Measurements from ENCODE around the gene SKI. TPM values are rescaled to one million over a fixed set of nuclear protein-coding genes. Genes with fewer than 3 reads are reported as not detected.

SKI gene
- total RNA-seq, 3 donors from 2014 or later, result 22.1 to 33.8 (median 26.7) TPM

DNA sequence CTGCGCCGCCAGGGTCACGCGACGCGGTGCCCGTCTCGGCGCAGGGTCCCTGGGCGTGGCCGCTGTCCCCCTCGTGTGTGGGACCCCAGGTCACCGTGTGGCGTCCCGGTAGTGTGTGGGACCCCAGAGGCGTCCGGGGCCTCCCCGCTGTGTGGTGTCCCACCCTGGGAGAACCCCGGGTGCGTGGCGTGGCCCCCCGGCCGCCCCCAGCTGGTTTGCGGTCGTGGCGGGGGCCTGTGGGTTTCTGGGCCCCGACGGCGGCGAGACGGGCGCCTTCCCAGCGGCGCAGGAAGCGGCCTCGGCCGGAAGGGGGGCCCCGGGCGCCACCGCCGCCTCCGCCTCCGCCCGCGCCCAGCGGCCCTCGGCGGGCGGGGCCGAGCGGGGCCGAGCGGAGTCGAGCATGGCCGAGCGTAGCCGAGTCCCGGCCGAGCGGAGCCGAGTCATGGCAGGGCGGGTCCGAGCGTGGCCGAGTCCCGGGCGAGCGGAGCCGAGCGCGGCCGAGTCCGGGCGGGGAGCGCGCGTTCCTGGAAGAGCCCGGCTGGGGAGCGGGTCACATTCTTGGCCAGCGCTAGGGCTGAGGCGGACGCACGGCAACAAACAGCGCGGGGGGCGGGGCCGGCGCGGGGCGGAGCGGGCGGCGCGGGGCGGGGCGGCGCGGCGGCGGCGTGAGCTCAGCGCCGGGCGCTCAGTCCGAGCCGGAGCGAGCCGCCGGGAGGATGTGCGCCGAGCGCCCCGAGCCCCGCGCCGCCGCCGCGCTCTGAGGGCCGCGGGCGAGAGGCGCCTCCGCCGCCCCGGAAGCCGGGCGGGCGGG lies 568 bp upstream of the SKI start:
- H3K4me3 ChIP-seq, result peak overlapping the region; percentile 69 to 89 (median 75)
- H3K27me3 ChIP-seq, result no peaks in the 10 kb centered on the region
- DNase-seq (ENCODE audit: low spot score in 2 of 2), result peak; percentile 95 to 97
- no peaks in the 10 kb centered on the region for H3K9me3 ChIP-seq
- H3K36me3 ChIP-seq, result no peaks in the 10 kb centered on the region
- intact Hi-C loops (cut with DNase I; ENCODE audit: low total_unique reads), result no loop called here
- TF ChIP-seq CTCF (IDR thresholded peaks at IDR 0.05), result peak in 1 of 3 donors; percentile 49
- TF ChIP-seq POLR2AphosphoS5 (IDR thresholded peaks at IDR 0.05), result peak; percentile 69 to 72 (median 70)
- no peak for TF ChIP-seq POLR2A (IDR thresholded peaks at IDR 0.05)
- peak overlapping the region; percentile 98 for H3K27ac ChIP-seq
- H3K4me1 ChIP-seq, result peaks cover 7 to 15% of the 10 kb centered on the region in 2 donors

GRCh38 chr1:2228694-2229036 lies 546 bp downstream of the SKI start:
- H3K4me1 ChIP-seq, result peaks cover 11 to 26% of the 10 kb centered on the region in 2 donors
- no peak for TF ChIP-seq CTCF (IDR thresholded peaks at IDR 0.05)
- no peak for TF ChIP-seq POLR2A (IDR thresholded peaks at IDR 0.05)
- no peak for TF ChIP-seq POLR2AphosphoS5 (IDR thresholded peaks at IDR 0.05)
- no peaks in the 10 kb centered on the region for H3K9me3 ChIP-seq
- no peaks in the 10 kb centered on the region for H3K36me3 ChIP-seq
- intact Hi-C loops (cut with DNase I; ENCODE audit: low total_unique reads), result no loop called here
- no peaks in the 10 kb centered on the region for H3K27me3 ChIP-seq
- DNase-seq (ENCODE audit: low spot score in 2 of 2), result no peak
- H3K27ac ChIP-seq, result peak overlapping the region; percentile 88 to 96
- H3K4me3 ChIP-seq, result peak overlapping the region; percentile 66 to 80 (median 72)

DNA sequence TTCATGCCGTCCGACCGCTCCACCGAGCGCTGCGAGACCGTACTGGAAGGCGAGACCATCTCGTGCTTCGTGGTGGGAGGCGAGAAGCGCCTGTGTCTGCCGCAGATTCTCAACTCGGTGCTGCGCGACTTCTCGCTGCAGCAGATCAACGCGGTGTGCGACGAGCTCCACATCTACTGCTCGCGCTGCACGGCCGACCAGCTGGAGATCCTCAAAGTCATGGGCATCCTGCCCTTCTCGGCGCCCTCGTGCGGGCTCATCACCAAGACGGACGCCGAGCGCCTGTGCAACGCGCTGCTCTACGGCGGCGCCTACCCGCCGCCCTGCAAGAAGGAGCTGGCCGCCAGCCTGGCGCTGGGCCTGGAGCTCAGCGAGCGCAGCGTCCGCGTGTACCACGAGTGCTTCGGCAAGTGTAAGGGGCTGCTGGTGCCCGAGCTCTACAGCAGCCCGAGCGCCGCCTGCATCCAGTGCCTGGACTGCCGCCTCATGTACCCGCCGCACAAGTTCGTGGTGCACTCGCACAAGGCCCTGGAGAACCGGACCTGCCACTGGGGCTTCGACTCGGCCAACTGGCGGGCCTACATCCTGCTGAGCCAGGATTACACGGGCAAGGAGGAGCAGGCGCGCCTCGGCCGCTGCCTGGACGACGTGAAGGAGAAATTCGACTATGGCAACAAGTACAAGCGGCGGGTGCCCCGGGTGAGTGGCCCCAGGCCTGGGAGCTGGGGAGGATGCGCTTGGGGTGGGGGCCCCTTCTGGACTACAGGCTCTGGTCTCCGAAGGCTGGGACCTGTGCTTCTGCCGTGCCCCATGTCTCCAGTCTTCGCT lies 1.1 kb downstream of the SKI start:
- DNase-seq (ENCODE audit: low spot score in 2 of 2), result no peak
- intact Hi-C loops (cut with DNase I; ENCODE audit: low total_unique reads), result no loop called here

DNA sequence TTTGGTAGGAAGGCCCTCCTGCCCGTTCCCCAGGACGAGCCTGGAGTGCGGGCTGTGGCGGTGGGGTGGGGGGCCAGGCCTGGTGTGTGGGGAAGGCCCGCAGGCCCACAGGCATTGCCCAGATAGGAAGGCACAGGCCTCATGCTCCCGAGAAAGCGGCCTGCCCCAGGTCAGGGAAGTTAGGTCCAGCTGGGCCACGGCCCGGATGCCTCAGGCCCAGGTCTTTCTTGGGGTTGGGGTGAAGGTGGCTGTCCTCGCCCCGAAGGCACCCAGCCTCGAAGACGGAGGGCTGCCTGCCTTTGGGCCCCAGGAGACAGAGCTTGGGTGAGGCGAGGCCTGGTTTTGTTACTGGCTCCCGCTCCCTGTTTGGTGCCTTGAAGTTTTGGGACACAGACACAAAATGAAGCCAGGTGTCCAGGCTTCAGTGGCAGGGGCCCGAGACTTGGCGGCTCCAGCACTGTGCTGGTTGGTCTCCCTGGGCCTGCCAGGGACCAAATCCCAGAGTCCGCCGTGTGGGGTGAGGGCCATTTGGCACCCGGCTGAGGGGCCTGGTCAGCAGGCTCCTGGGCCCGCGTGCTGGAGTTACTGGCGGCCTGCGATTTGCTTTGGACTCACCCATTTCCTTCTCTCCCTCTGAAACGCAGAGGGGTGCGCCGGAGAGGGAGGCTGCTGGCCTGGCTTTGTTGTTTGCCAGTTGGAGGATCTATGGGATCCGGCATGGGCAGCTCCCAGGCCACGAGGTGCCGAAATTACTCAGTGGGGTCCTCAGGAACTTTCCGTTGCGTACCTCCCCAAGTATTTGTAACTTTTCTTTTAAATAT lies 2.0 kb downstream of the SKI start:
- H3K4me3 ChIP-seq, result peak overlapping the region; percentile 66 to 80 (median 72)
- intact Hi-C loops (cut with DNase I; ENCODE audit: low total_unique reads), result no loop called here
- H3K9me3 ChIP-seq, result no peaks in the 10 kb centered on the region
- H3K27ac ChIP-seq, result peak overlapping the region; percentile 88 to 96
- H3K4me1 ChIP-seq, result peaks cover 14 to 36% of the 10 kb centered on the region in 2 donors
- no peaks in the 10 kb centered on the region for H3K27me3 ChIP-seq
- TF ChIP-seq POLR2AphosphoS5 (IDR thresholded peaks at IDR 0.05) (peak in 1 of 3 donors; percentile 28), POLR2A (IDR thresholded peaks at IDR 0.05) (no peak)
- DNase-seq (ENCODE audit: low spot score in 2 of 2), result no peak
- no peaks in the 10 kb centered on the region for H3K36me3 ChIP-seq

More for the DNA sequence above, 1.1 kb downstream of the SKI start:
- H3K36me3 ChIP-seq, result no peaks in the 10 kb centered on the region
- no peaks in the 10 kb centered on the region for H3K9me3 ChIP-seq
- peaks cover 11 to 32% of the 10 kb centered on the region in 2 donors for H3K4me1 ChIP-seq
- TF ChIP-seq CTCF (IDR thresholded peaks at IDR 0.05) (no peak), POLR2AphosphoS5 (IDR thresholded peaks at IDR 0.05) (peak in 2 of 3 donors; percentile 42 to 54), POLR2A (IDR thresholded peaks at IDR 0.05) (no peak)
- H3K27me3 ChIP-seq, result no peaks in the 10 kb centered on the region
- H3K4me3 ChIP-seq, result peak overlapping the region; percentile 66 to 80 (median 72)
- peak overlapping the region; percentile 88 to 96 for H3K27ac ChIP-seq

All from breast epithelium (tissue), 4 donors.